Measurements from ENCODE around the gene MPEG1.

Gene MPEG1

GRCh38 chr11:59216641-59217564 is 4.2 kb upstream of the MPEG1 start:
- no peak for TF ChIP-seq CTCF (IDR thresholded peaks at IDR 0.05)

DNA sequence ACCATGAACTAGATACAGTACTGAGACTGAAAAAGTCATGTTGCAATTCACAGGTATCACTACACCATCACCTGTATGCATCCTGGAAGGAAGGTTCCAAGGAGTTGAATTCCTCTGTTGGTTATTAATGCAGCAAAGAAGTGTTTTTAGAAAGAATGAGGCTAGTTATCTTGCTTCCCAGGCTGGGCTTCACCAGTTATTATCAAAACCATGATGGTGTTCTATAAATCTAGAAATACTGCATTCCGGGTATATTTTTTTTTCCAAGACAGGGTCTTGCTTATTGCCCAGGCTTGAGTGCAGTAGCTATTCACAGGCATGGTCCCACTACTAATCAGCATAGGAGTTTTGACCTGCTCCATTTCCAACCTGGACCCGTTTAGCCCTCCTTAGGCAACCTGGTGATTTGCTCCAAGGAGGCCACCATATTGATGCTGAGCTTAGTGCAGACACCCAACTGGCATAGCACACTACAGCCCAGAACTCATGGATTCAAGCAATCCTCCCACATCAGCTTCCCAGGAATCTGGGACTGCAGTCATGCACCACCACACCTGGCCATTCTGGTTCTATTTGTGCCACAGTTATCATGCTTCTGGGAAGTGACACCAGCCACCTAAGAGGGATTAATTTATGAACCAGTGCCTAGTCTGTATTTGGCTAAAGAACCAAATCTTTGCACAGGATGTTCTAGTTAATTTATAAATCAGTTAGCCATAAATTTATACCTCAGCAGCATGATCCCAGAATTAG is 1.6 kb upstream of the MPEG1 start:
- no peak for TF ChIP-seq CTCF (IDR thresholded peaks at IDR 0.05)

- no peak for TF ChIP-seq CTCF (IDR thresholded peaks at IDR 0.05)
Measured at GRCh38 chr11:59212222-59212621, 505 bp downstream of the MPEG1 start.

DNA sequence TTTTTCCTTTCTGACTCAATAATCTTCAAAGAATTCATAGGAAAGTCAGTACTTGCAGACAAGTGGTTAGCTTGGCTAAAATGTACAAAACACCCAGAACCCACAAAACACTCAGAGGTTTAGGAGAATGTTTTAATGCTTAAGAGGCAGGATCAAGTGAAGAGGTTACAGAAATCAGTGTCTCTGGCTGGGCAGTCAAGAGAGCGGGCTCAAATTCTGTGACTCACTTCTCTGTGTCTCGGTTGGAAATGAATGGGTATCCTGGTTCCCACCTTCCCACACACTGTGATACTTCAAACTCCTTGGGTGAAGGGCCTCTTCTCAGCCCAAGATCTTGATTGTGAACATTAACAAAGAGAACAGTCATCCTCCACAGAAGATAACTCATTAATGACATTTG is 3.8 kb downstream of the MPEG1 start:
- TF ChIP-seq CTCF (IDR thresholded peaks at IDR 0.05): no peak

DNA sequence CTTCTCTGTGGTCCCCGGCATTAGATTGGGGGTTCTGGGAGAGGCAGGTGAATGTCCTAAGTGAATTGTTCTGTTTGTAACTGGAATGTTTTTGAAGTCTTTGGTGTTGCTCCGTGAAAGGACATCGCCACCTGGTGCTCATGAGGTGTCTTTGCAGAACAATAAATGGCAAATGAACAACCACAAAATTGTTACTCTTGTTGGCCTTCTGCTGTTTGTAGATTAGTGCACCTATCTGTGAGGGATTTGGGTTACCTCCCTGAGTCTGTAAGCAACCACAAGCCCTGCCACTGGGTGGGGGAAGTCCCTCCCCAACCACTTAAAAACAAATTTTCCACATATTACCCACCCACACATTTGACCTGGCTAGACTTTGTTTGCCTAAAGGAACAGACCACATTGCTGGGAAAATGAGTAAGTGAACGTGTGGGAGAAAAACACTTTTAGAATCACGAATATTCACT is 4.7 kb downstream of the MPEG1 start:
- TF ChIP-seq CTCF (IDR thresholded peaks at IDR 0.05): peak; percentile 73

DNA sequence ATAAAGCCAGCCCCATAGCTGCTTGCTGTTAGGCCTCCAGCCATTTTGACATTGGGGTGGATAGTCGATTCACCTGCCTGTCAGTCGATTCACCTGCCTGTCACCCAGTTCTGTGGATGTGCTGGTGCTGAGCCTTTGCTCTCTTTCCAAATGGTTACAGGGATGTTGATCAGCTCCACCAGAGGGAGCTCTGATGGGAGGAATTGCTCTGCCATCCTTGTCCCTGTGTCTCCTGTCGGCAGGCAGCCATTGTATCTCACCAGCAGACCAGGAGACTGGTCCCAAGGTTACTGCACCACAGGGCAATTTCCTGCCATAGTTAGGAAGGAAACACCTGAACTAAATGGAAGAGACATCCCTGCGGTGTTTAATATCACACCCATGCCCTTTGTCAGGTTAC is 6.1 kb downstream of the MPEG1 start:
- peak; percentile 80 for TF ChIP-seq CTCF (IDR thresholded peaks at IDR 0.05)

GRCh38 chr11:59205648-59206047 is 7.1 kb downstream of the MPEG1 start:
- TF ChIP-seq CTCF (IDR thresholded peaks at IDR 0.05): no peak

Data from LNCAP (cell line).